ENCODE data around the gene XYLT1. TPM values are rescaled to one million over a fixed set of nuclear protein-coding genes. Genes with fewer than 3 reads are reported as not detected.

Gene XYLT1
- total RNA-seq, 5 donors from 2014 or later (not counting 1 experiment from before 2014, with no cell fraction given), result 25.8 to 70.6 (median 57.8) TPM

- DNase-seq (no peak), ATAC-seq (replicated peaks in 1 of 4) (no peak)
- H3K4me3 ChIP-seq (ENCODE audit: control insufficient read depth in 1 of 2, extremely low read depth in 1 of 2, low read length in 1 of 2), result no peak overlapping the region
- H3K9me3 ChIP-seq, result no peaks in the 10 kb centered on the region
- H3K27ac Mint-ChIP-seq, result no peak overlapping the region
- WGBS (ENCODE audit: insufficient coverage), result 100% methylated on average over 1 of the region's 1 CpG
- no peak overlapping the region for H3K27ac ChIP-seq (ENCODE audit: low read length)
- H3K36me3 ChIP-seq (ENCODE audit: control insufficient read depth in 2 of 2, extremely low read depth in 1 of 2, insufficient read depth in 1 of 2, low read length in 1 of 2), result no peaks in the 10 kb centered on the region
- peaks cover 0 to 6% of the 10 kb centered on the region in 2 experiments for H3K27me3 ChIP-seq (replicated peaks in 1 of 2; ENCODE audit: control insufficient read depth in 2 of 2, extremely low read depth in 1 of 2, insufficient read depth in 2 of 2, low read length in 1 of 2)
- H3K4me1 ChIP-seq (ENCODE audit: control insufficient read depth in 1 of 2, extremely low read depth in 1 of 2, insufficient read depth in 2 of 2, low read length in 2 of 2), result no peaks in the 10 kb centered on the region
- no peak overlapping the region for H3K4me3 Mint-ChIP-seq
- ChIA-PET POLR2A (no interaction called here), CTCF (no interaction called here)
- peaks cover 4% of the 10 kb centered on the region for H3K36me3 Mint-ChIP-seq
- H3K27me3 Mint-ChIP-seq, result peaks cover 0 to 1% of the 10 kb centered on the region in 2 donors
- H3K9me3 Mint-ChIP-seq, result peaks cover 5 to 12% (median 8%) of the 10 kb centered on the region in 3 donors
- H3K4me1 Mint-ChIP-seq, result no peaks in the 10 kb centered on the region
Measured at GRCh38 chr16:17056666-17057065, 414.1 kb downstream of the XYLT1 start.

DNA sequence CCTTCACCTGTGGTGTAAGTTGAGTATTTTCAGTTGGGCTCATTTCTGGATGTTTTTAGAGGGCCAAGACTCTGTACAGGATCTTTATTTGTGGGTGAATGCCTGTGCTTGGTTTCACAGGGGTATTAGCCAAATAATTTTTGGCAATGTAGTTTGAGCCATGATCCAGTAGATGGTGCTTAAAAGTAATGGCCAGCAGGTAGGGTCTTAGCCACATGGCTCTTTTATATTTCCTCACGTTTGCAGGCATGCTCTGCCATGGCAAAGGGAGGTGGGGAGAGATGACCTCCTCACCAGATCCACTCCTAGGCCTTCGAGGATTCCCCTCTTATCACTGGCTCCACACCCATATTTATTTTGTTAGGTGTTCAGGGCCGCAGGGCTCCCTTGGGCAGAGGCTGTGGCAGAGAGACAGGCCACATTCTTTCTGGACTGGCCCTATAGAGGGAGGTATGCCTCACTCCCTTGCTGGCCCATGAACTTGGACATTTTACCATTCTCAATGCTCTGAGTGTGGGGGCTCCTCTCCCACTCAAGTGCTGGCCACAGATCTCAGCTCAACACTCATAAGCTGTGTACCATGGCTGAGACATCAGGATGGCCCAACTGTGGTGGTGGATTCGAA lies 417.1 kb downstream of the XYLT1 start:
- ATAC-seq (replicated peaks in 1 of 4), result no peak
- no peak overlapping the region for H3K4me3 Mint-ChIP-seq
- H3K36me3 Mint-ChIP-seq, result peaks cover 4% of the 10 kb centered on the region
- no peaks in the 10 kb centered on the region for H3K4me1 ChIP-seq (ENCODE audit: control insufficient read depth in 1 of 2, extremely low read depth in 1 of 2, insufficient read depth in 2 of 2, low read length in 2 of 2)
- H3K9me3 Mint-ChIP-seq, result peaks cover 5 to 22% (median 15%) of the 10 kb centered on the region in 3 donors
- peaks cover 0 to 6% of the 10 kb centered on the region in 2 experiments for H3K27me3 ChIP-seq (replicated peaks in 1 of 2; ENCODE audit: control insufficient read depth in 2 of 2, extremely low read depth in 1 of 2, insufficient read depth in 2 of 2, low read length in 1 of 2)
- peaks cover 0 to 1% of the 10 kb centered on the region in 2 donors for H3K27me3 Mint-ChIP-seq
- DNase-seq, result no peak
- POLR2A ChIA-PET, result no interaction called here
- H3K27ac Mint-ChIP-seq, result no peak overlapping the region
- H3K27ac ChIP-seq (ENCODE audit: low read length), result no peak overlapping the region
- H3K9me3 ChIP-seq, result no peaks in the 10 kb centered on the region
- WGBS (ENCODE audit: insufficient coverage), result 100% methylated on average over 1 of the region's 4 CpGs
- CTCF ChIA-PET, result no interaction called here
- no peaks in the 10 kb centered on the region for H3K36me3 ChIP-seq (ENCODE audit: control insufficient read depth in 2 of 2, extremely low read depth in 1 of 2, insufficient read depth in 1 of 2, low read length in 1 of 2)
- no peak overlapping the region for H3K4me3 ChIP-seq (ENCODE audit: control insufficient read depth in 1 of 2, extremely low read depth in 1 of 2, low read length in 1 of 2)
- H3K4me1 Mint-ChIP-seq, result no peaks in the 10 kb centered on the region

Measured in T-cell (primary cell).